Peyer's patch (tissue), 4 donors: ENCODE measurements around the gene BCL11A.

Experiments
- POLR2A ChIP-seq, 2 donors: fragments of 450-650 bp; IDR thresholded peaks; one replicate each; pipeline ENCODE4 v1.5.1; 2017; ENCODE audit warnings: antibody characterized with exemption in 2 of 2, mild to moderate bottlenecking in 2 of 2, moderate library complexity in 2 of 2
- TF ChIP-seq, protein P1 (sequence below), 6 experiments: fragments of 450-650 bp in 4 of 6; fragments of 200-600 bp in 2 of 6; sonication (generic) in 1 of 6; IDR thresholded peaks; one replicate each; pipeline ENCODE4 v1.5.1; 2017 to 2019; ENCODE audit warnings: antibody characterized with exemption in 6 of 6, mild to moderate bottlenecking in 3 of 6, moderate library complexity in 1 of 6

DNA sequence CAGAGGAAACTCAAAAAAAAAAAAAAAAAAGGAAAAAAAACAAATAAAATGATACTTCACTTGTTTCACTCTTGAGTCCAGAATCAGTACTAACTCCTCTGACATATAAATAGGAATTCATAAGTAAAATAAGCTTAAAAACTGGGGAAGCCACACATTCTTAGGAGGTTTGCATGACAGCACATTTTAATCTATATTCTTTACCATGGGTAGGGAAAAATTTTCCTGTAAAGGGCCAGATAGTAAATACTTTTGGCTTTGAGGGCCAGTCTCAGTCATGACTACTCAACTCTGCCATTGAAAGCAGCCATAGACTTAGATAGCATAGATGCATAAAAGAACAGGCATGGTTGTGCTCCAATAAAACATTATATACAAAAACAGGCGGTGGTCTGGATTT is 145.2 kb downstream of the BCL11A start:
- TF ChIP-seq POLR2A (IDR thresholded peaks at IDR 0.05): no peak
- TF ChIP-seq, protein P1, sequence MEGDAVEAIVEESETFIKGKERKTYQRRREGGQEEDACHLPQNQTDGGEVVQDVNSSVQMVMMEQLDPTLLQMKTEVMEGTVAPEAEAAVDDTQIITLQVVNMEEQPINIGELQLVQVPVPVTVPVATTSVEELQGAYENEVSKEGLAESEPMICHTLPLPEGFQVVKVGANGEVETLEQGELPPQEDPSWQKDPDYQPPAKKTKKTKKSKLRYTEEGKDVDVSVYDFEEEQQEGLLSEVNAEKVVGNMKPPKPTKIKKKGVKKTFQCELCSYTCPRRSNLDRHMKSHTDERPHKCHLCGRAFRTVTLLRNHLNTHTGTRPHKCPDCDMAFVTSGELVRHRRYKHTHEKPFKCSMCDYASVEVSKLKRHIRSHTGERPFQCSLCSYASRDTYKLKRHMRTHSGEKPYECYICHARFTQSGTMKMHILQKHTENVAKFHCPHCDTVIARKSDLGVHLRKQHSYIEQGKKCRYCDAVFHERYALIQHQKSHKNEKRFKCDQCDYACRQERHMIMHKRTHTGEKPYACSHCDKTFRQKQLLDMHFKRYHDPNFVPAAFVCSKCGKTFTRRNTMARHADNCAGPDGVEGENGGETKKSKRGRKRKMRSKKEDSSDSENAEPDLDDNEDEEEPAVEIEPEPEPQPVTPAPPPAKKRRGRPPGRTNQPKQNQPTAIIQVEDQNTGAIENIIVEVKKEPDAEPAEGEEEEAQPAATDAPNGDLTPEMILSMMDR (IDR thresholded peaks at IDR 0.05): no peak
